ENCODE results near the gene KASH5.

Gene KASH5

DNA sequence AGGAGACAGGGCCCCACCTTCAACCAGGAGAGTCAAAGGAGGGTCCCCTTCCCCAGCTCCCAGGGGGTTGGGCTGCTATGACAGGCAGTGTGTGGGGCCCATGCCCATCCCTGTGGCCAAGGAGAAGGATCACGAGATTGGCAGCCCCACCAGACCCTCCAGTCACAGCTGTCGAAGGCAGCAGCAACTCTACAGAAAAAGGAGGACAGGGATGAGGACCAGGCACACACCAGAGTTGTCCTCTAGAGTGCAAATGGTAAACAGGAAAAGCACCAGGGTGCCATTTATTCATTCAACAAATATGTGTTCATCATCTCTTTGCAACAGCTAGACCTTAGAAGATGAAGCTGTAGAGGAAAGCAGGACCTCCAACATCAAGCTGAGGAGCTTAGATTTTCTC, 31.1 kb downstream of the KASH5 start:
- Histone ChIP-seq H4K20me1 (ENCODE audit: insufficient read depth, low read length) (no peaks in the 10 kb centered on the region), H2AFZ (ENCODE audit: low read length) (no peak overlapping the region), H3F3A (ENCODE audit: insufficient read depth, low read length) (no peaks in the 10 kb centered on the region), H3K9me3 (ENCODE audit: low read length) (no peaks in the 10 kb centered on the region), H3K9ac (ENCODE audit: low read length) (no peak overlapping the region), H3K79me2 (ENCODE audit: insufficient read depth, low read length) (no peaks in the 10 kb centered on the region), H3K27ac (ENCODE audit: low read depth, low read length, poor library complexity, severe bottlenecking) (no peak overlapping the region), H3K9me2 (ENCODE audit: low read depth, low read length) (no peaks in the 10 kb centered on the region), H3K4me2 (ENCODE audit: low read length) (no peak overlapping the region), H3K36me3 (ENCODE audit: insufficient read depth, low read length) (no peaks in the 10 kb centered on the region), H3K4me1 (ENCODE audit: insufficient read depth, low read length, severe bottlenecking) (peaks cover 18% of the 10 kb centered on the region), H3K27me3 (ENCODE audit: insufficient read depth, low read length) (peaks cover 4% of the 10 kb centered on the region; the same call in 1 of the 2 replicates), H3K4me3 (ENCODE audit: low read depth, low read length, poor library complexity, severe bottlenecking) (no peak overlapping the region)
- TF ChIP-seq EZH2 (IDR thresholded peaks at IDR 0.05; ENCODE audit: borderline replicate concordance, low read length), result no peak
- TF ChIP-seq, protein P1, sequence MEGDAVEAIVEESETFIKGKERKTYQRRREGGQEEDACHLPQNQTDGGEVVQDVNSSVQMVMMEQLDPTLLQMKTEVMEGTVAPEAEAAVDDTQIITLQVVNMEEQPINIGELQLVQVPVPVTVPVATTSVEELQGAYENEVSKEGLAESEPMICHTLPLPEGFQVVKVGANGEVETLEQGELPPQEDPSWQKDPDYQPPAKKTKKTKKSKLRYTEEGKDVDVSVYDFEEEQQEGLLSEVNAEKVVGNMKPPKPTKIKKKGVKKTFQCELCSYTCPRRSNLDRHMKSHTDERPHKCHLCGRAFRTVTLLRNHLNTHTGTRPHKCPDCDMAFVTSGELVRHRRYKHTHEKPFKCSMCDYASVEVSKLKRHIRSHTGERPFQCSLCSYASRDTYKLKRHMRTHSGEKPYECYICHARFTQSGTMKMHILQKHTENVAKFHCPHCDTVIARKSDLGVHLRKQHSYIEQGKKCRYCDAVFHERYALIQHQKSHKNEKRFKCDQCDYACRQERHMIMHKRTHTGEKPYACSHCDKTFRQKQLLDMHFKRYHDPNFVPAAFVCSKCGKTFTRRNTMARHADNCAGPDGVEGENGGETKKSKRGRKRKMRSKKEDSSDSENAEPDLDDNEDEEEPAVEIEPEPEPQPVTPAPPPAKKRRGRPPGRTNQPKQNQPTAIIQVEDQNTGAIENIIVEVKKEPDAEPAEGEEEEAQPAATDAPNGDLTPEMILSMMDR (IDR thresholded peaks at IDR 0.05; ENCODE audit: low read length), result no peak

- Histone ChIP-seq H3F3A (ENCODE audit: insufficient read depth, low read length) (no peaks in the 10 kb centered on the region), H3K79me2 (ENCODE audit: insufficient read depth, low read length) (no peaks in the 10 kb centered on the region), H2AFZ (ENCODE audit: low read length) (no peak overlapping the region), H3K9me3 (ENCODE audit: low read length) (no peaks in the 10 kb centered on the region), H3K36me3 (ENCODE audit: insufficient read depth, low read length) (no peaks in the 10 kb centered on the region), H3K4me3 (ENCODE audit: low read depth, low read length, poor library complexity, severe bottlenecking) (no peak overlapping the region), H3K9me2 (ENCODE audit: low read depth, low read length) (no peaks in the 10 kb centered on the region), H3K4me2 (ENCODE audit: low read length) (no peak overlapping the region), H3K27me3 (ENCODE audit: insufficient read depth, low read length) (peaks cover 5% of the 10 kb centered on the region; the same call in 1 of the 2 replicates), H3K27ac (ENCODE audit: low read depth, low read length, poor library complexity, severe bottlenecking) (no peak overlapping the region), H3K4me1 (ENCODE audit: insufficient read depth, low read length, severe bottlenecking) (peaks cover 10% of the 10 kb centered on the region), H4K20me1 (ENCODE audit: insufficient read depth, low read length) (no peaks in the 10 kb centered on the region), H3K9ac (ENCODE audit: low read length) (no peak overlapping the region)
- TF ChIP-seq, protein P1 (IDR thresholded peaks at IDR 0.05; ENCODE audit: low read length), result no peak
- no peak for TF ChIP-seq EZH2 (IDR thresholded peaks at IDR 0.05; ENCODE audit: borderline replicate concordance, low read length)
Measured at GRCh38 chr19:49420227-49420626, 32.2 kb downstream of the KASH5 start.

DNA sequence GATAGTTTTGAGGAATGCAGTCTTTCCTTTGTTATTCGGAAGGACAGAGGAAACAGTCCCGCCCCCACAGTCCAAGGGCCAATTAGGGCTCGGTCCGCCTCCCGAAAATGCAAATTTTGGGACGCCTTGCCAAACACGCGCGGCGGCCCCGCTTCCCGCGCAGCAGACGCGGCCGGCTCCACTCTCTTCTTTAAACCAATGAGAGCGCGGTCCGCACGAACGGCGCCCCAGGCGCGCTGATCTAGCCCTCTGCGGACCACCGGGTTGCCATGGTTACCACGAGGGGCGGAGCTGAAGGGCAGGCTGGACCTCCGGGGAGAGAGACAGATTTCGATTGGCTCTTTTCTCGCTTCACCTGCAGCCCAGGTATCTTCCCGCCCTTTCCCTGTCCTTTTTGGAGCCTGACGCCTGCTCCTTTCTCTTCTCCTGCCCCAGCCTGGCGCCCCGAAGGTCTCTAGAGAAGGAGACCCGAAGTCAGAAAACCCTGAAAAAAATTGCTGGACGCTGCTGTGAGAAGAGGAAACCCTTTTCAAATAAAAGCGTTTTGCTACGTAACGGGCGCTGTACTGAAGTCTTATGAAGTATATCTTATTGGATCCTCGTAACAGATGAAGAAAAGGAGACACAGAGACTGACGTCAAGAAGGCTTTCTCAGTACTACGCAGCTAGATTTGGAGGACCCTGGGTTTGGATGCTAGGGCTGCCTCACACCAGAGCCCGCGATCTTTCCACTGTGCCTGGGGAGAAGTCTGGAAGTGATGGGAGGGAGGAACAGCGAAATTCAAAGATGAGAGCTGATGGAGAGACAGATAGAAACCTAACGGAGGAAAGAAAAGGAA, 33.2 kb downstream of the KASH5 start:
- TF ChIP-seq, protein P1 (IDR thresholded peaks at IDR 0.05; ENCODE audit: low read length), result no peak
- TF ChIP-seq EZH2 (IDR thresholded peaks at IDR 0.05; ENCODE audit: borderline replicate concordance, low read length), result no peak
- H2AFZ ChIP-seq (ENCODE audit: low read length), result no peak overlapping the region
- H3K4me2 ChIP-seq (ENCODE audit: low read length), result no peak overlapping the region

More for the DNA sequence above, 33.2 kb downstream of the KASH5 start:
- Histone ChIP-seq H3K27me3 (ENCODE audit: insufficient read depth, low read length) (peaks cover 9% of the 10 kb centered on the region; the same call in 1 of the 2 replicates), H3K9me2 (ENCODE audit: low read depth, low read length) (no peaks in the 10 kb centered on the region), H3K79me2 (ENCODE audit: insufficient read depth, low read length) (no peaks in the 10 kb centered on the region), H3K4me3 (ENCODE audit: low read depth, low read length, poor library complexity, severe bottlenecking) (no peak overlapping the region), H3K9ac (ENCODE audit: low read length) (no peak overlapping the region), H3F3A (ENCODE audit: insufficient read depth, low read length) (no peaks in the 10 kb centered on the region), H4K20me1 (ENCODE audit: insufficient read depth, low read length) (no peaks in the 10 kb centered on the region), H3K27ac (ENCODE audit: low read depth, low read length, poor library complexity, severe bottlenecking) (no peak overlapping the region), H3K36me3 (ENCODE audit: insufficient read depth, low read length) (no peaks in the 10 kb centered on the region), H3K4me1 (ENCODE audit: insufficient read depth, low read length, severe bottlenecking) (peaks cover 4% of the 10 kb centered on the region), H3K9me3 (ENCODE audit: low read length) (no peaks in the 10 kb centered on the region)
